HG02623 (cell line): ENCODE results near the gene FIBCD1.

Experiments
- ATAC-seq: cut with Tn5 transposase; IDR thresholded peaks from one replicate; pipeline ENCODE4 v1.9.1; 2021; ENCODE audit warnings: moderate library complexity; ENCODE audit not compliant: unreplicated experiment

The FIBCD1 gene

GRCh38 chr9:130884111-130884531, 54.9 kb downstream of the FIBCD1 start:
- no peak for ATAC-seq

GRCh38 chr9:130883479-130883878, 55.6 kb downstream of the FIBCD1 start:
- no peak for ATAC-seq

- no peak for ATAC-seq
Measured at GRCh38 chr9:130882696-130883225, 56.3 kb downstream of the FIBCD1 start.

GRCh38 chr9:130881516-130881915, 57.5 kb downstream of the FIBCD1 start:
- ATAC-seq, result no peak

- no peak for ATAC-seq
Measured at GRCh38 chr9:130880599-130881220, 58.3 kb downstream of the FIBCD1 start.

- no peak for ATAC-seq
Measured at GRCh38 chr9:130879863-130880411, 59.1 kb downstream of the FIBCD1 start.

GRCh38 chr9:130878295-130878694, 60.8 kb downstream of the FIBCD1 start:
- no peak for ATAC-seq

GRCh38 chr9:130877300-130877699, 61.7 kb downstream of the FIBCD1 start:
- no peak for ATAC-seq

- ATAC-seq, result no peak
Measured at GRCh38 chr9:130874783-130875182, 64.3 kb downstream of the FIBCD1 start.

- ATAC-seq, result no peak
Measured at GRCh38 chr9:130873966-130874365, 65.1 kb downstream of the FIBCD1 start.

GRCh38 chr9:130872912-130873503, 66.0 kb downstream of the FIBCD1 start:
- ATAC-seq, result no peak

GRCh38 chr9:130872508-130872907, 66.5 kb downstream of the FIBCD1 start:
- ATAC-seq, result no peak

- ATAC-seq, result no peak
Measured at GRCh38 chr9:130872093-130872492, 67.0 kb downstream of the FIBCD1 start.

GRCh38 chr9:130871395-130872062, 67.5 kb downstream of the FIBCD1 start:
- ATAC-seq, result no peak

GRCh38 chr9:130870491-130871381, 68.3 kb downstream of the FIBCD1 start:
- no peak for ATAC-seq

GRCh38 chr9:130869250-130869649, 69.8 kb downstream of the FIBCD1 start:
- ATAC-seq, result no peak

- no peak for ATAC-seq
Measured at GRCh38 chr9:130868230-130868629, 70.8 kb downstream of the FIBCD1 start.

- no peak for ATAC-seq
Measured at GRCh38 chr9:130867556-130867955, 71.5 kb downstream of the FIBCD1 start.

GRCh38 chr9:130866474-130866965, 72.5 kb downstream of the FIBCD1 start:
- no peak for ATAC-seq

GRCh38 chr9:130865921-130866320, 73.1 kb downstream of the FIBCD1 start:
- no peak for ATAC-seq

- ATAC-seq, result no peak
Measured at GRCh38 chr9:130864541-130864940, 74.5 kb downstream of the FIBCD1 start.
